Epidermal melanocyte (primary cell): Measurements from ENCODE around the gene MACROD2.

Experiments used
- DNase-seq: peaks from one replicate; pipeline ENCODE4 v3.0.0; 2011; ENCODE audit warnings: low spot score; ENCODE audit not compliant: insufficient read length

Gene MACROD2

DNA sequence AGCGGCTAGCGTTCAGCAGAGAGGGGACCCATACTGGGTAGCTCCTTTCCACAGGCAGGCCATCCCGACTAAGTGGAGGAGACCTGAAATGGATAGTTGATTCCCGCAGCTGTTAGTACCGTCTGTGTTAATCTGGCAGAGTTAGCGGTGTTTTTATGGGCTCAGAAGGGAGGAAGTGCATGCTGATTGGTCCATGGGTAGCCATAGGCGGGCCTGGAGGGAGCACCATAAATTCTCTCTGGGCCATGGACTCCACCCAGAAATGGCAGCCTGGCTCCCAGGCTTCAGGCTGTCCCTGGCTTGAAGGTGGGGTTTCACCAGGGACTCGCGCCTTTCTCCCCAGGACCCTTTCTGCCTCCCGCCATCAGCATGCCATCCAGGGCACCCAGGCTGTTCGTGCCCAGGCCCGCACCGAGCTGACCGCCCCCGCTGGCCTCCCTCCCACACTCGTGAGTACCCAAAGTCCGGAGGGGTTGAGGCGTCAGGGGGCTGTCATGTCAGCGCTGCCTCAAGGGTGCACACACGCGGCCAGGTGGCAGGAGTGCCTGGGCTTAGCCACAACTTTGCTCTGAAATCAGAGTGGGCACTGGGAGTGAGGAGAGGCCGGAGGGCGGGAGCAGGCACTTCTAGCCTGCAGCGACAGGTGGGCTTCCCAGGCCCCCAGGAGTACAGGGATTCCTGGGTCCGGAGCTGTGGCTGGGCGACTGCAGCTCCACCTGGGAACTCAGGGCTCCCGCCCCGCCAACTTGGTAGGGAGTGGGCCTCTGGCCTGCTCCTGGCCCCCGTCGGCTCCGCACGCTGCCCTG is 1036.4 kb downstream of the MACROD2 start:
- DNase-seq: no peak

DNA sequence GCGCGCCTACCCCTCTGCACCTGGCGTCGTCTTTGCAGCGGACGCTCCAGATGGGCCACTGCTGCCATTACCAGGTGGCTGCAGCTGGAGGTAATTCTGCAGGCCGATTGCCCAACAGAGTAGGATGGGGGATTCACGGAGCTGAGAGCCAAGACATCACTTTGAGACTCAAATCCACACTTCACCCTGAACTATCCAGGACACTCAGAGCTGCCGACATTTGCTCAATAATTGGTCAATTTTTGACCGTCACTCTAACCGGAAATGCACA is 1037.0 kb downstream of the MACROD2 start:
- no peak for DNase-seq

DNA sequence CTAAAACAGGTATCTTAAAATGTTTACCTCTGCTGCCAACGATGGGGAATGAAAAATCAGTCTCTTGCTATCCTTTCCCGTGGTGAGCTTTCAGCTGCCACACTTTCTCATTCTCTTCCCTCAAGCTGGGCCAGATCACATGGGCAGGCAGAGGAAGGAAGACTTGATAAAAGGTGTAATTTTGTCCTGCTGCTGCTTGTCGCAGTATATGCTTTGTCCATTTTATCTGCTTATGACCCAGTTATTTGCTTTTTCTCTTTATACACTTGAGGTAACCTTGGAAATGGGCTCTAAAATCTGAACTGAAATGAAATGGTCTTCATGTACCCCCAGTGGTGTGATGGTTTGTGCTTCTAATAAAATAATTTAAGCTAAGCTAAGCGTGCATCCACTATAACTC is 1038.0 kb downstream of the MACROD2 start:
- no peak for DNase-seq

DNA sequence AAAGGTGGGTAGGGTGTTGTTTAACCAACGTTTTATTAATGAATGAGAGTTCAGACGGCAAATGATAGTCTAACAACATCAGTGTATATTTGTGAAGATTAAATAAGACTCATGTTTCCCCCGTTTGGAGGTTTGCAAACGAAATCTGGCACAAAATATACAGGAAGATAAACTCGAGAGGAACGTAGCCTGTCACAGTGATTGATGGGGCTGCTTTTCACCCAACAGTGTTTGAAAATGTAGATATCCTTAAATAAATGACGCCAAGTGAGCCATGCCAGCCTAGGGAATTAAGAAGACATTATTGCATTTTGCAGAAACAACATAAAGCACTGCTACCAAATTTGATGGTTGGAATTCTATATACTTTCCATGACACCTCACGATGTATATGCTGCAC is 1038.6 kb downstream of the MACROD2 start:
- no peak for DNase-seq

DNA sequence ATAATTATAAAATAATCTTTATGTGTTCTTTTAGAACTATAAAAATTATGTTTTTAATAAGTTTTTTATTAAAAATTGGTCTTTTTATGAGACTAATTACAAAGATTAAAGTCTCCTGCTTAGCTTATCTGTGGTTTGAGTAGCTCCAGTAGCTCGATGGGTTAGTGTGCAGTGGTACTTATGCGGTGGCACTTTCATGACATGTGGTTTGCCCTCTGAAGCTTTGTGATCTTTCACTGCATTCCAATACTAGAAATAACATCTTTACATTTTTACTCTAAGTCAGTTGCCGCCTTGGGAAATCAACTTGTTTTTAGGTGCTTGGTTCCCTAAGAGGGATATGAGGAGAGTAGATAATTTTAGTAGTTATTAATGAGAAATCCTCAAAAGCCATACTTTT is 1041.6 kb downstream of the MACROD2 start:
- DNase-seq: no peak

DNA sequence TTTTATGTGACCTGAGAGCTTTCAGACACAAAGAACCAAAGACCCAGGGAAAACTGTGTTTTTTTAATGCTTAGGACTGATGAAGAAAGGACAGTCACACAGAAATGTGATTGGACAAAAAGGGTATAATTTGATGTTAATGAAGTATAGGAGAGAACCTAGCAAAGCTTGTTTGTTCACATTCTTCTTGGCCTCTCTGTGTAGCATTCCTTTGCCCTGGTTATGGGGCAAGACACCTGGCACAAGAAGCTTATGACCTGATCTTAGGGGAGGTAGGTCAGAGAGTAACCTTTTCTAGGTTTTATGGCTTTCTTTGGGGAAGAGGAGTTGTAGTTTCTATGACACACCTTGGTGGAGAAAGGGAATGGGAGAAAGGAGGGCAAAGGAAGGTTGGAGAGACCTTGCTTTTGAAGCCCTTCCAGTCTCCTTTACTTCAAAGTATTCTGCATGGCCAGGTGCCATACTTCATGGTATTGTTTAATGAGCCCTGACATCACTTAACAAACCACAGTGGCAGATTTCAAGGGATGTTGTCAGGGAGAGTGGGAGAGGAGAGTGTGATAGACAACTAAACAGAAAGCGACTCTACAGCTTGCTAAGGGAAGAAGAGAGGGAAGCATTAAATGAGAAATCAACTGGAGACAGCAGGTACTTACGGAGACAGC is 1043.9 kb downstream of the MACROD2 start:
- DNase-seq: no peak

DNA sequence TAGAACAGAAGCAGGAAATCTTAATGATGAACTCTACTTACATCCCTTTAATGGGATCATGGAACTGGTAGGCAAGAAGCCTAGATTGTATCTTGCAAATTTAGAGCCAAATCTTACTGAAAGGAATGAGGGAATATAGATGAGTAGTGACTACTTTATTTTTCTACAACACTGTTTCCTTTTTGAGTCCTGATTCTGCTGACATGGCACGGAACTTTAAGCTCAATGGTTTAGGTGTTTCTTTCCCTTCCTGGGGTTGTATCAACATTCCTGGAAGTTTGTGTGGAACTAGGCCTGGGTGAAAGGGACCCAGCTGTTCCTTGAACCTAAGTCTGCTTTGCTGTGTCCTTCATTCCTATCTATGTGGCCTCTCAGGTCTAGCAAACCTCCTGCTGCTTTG is 1047.4 kb downstream of the MACROD2 start:
- DNase-seq: no peak

DNA sequence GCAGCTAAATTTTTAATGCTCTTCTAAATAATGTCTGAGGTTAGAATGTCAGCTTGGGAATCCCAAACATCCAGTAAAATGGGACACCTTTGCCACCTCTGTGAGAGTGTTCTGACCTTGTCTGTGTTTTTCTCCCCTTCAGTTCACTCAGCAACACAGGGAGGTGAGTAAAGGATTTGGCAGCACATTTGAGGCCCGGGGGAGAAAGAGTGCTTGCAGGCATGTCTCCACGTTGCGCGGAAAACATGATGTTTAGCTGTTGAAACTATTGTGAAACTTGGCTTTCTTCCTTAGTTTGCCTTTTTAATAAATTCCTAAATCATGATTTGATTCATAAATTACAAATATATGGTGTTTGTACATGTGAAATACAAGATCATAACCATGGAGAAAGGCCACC is 1049.9 kb downstream of the MACROD2 start:
- no peak for DNase-seq

DNA sequence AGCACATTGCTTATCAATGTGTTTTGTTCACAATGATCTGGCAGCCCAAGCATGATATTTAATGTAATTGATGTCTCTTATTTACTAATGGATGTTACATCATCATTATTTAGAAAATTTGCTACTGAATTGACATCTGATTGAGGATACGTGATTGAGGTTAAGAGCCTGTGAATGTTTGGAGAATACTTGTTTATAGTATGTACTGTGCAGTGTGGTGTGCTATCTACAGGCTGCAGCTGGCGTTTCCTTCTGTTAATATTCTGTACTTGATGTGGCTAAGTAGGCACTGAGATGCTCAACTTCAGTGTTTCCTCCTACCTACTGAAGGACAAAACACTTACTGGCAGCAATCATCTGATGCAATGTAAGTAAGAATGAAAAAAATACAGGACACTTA is 1051.7 kb downstream of the MACROD2 start:
- no peak for DNase-seq

DNA sequence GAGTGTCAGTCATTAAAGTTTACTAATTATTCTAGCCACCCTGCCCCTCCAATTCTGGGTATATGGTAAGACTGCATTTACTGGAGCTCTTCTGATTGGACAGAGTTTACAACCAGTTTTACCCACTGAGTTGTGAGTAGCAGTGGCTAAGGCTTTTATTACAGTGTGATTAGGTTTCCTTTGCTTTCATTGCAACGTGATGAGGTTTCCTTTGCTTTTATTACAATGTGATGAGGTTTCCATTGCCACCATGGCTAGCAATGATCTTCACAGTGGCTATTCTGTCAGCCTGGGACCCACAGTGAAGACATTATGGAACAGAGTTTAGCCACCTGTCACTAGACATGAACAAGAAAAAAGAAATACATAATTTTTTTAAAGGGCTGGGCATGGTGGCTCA is 1052.3 kb downstream of the MACROD2 start:
- no peak for DNase-seq

DNA sequence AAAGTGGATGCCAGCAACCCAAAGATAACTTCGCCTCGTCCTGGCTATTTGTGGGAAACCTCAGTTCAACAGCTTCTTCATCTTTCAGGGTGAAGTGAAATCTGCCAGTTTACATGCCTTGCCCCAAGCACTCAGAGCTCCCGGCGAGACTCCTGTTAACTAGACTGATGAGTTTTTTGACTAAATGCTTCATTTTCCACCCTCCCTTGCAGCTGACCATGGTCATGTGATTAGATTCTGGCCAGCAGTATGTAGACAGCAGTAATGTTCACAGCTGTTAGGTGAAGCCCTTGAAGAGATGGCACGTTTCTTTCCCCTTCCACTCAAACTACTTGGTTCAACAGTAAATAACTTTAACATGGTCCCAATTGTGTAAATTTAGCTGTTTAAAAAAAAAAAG is 1060.9 kb downstream of the MACROD2 start:
- DNase-seq: no peak

DNA sequence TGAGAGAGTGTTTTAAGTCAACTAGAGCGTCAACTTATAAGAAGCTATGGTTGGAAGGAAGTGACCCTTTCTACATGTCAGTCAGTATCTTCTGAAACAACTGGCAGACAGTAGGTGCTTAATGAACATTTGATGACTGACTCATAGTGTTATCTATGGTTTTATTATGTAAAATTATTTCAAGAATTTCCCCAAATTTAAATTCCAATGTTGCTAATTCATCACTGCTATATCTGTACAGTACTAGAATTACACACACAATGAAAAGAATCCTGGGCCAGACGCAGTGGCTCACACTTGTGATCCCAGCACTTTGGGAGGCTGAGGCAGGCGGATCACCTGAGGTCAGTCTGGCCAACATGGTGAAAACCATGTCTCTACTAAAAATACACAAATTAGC is 1063.5 kb downstream of the MACROD2 start:
- DNase-seq: no peak

DNA sequence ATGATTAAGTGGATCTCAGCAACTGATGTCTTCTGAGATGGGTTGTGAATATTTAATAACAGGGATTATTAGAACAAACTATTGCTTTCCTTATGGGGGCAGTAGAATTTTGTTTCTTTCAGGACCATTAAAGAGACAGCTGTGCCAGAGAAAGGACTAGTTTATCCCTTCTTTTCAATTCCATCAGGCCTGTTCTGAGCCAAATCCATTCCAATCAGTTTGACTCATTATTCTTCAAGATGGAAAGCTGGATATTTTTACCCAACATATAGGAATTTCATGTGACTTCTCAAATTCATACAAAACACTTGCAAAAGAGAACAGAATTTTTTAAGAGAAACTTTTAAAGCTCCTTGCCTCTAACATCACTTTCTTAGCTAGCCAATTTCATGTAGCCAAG is 1064.1 kb downstream of the MACROD2 start:
- DNase-seq: no peak

DNA sequence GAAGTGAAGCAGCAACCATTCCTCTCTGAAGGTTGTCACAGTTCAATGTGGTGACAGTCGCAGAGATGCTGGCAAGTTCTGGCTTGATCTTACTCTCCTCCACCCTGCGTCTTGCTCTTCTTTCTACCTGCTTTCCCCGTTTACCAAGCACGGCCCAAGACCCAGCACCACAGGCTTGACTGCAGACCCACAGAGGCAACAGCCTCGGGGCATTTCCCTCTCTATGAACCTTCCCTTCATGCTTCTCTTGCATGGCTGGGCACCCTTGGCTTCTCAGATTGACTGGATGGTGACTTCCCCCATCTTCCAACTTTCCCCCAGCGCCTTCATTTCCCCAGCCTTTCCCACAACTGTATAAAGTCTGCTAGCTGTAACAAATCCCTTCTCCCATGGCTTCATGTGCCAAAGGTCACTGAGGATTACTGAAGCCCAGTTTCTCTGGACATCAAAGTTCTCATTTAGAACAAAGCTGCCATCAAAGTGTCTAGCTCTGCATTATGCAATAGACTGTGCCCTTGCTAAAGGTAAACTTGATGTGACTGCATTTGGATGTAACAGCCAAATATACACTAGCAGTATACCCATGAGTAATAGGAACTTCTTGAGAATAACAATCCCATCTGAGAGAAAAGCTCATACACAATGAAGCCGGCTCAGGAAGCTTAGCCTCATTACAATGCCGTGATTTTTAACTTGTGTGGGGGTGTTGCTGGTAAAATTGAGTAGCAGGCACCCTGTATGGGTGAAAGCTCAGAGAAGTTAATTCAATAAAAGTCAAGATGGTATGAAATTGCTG is 1065.1 kb downstream of the MACROD2 start:
- DNase-seq: no peak

DNA sequence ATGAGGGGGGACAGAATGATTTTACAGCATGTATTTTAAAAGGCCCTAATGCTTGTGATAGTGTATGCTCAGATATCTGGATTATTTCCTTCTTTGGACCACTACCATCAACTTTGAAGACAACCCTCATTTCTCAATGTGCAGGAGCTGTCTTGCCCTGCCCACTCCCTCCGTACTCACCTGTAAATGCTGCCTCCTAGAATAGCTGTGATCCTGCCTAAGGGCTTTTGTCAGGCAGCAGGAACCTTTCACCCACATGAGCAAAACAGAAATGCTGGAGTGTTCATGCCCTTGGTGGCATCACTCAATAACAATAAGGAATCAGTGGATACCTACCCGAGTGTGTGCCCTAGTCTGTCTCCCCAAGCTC is 1065.7 kb downstream of the MACROD2 start:
- no peak for DNase-seq

DNA sequence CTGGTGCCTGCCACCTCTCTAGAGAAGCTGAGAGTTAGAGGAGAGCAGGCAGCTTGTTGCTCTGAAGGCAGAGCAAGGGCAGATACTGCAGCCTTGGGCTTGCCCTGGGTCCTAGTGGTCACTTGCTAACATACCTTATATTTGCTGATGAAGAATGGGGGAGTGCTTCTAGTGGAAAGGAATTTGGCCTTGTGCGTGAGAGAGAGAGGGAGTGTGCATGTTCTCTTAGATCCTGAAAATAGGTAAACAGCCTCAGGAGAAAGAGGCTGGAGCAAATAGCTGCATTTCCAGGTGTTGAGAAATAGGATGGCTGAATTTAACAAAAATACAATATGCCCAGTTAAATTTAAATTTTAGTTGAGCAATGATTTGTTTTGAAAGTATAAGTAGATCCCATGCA is 1066.6 kb downstream of the MACROD2 start:
- no peak for DNase-seq

DNA sequence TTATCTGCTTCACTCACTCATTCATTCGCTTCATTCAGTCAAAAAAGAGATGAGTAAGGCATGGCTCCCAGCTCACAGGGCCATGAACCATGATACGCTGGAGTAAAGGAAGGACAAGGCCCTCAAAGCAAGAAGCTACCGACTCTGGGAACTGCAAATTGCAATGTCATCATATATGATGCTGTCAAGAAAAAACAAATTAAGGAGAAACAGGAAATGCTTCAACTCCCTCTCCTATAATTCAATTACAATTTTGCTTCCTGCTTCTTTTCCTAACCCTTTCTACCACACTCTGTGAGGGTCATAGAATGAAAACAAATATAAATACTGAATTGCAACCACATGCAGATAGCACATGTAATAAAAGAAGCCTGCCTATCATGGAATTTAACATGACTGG is 1067.8 kb downstream of the MACROD2 start:
- no peak for DNase-seq

DNA sequence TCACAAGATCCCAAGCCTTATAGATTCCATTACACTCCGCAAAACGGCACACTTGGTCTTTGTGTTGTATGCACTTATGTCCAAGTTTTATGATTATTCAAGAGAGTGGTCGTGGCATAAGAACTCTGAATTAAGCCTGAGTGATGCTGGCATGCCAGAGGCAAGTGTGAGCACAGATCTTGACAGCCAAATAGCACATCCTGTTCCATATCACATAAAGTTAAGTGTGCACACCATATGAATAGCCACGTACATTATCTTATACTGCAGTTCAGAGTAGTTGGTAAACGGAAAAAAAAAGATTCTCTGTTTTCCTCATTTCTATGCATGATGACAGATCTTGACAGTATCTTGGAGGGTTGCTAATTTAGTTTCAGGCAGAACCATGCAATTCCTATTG is 1069.4 kb downstream of the MACROD2 start:
- no peak for DNase-seq

DNA sequence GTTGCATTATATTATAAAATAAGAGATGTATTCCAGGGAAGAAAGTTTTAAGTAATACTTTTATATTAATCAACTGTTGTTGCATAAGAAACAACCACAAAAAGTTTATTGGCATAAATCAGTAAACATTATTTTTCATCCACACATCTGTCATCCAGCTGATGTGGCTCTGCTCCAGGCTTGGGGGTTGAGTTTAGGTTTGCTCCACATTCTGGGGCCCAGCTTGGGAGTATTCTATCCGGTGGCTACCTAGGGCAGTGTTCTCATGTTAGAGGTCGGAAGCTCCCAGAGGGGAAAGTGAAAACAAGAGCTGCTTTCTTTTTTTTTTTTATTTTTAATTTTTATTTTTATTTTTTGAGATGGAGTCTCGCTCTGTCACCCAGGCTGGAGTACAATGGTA is 1070.5 kb downstream of the MACROD2 start:
- DNase-seq: no peak

DNA sequence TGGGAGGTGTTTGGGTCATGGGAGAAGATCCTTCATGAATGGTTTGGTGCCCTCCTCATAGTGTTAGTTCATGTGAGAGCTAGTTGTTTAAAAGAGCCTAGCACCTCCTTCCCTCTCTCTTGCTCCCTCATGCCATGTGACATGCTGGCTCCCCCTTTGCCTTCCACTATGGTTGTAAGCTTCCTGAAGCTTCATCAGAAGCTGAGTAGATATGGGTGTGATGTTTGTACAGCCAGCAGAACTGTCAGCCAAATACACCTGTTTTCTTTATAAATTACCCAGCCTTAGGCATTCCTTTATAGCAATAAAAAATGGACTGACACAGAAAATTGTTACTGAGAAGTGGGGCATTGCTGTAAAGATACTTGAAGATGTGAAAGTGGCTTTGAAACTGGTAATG is 1073.2 kb downstream of the MACROD2 start:
- DNase-seq: no peak

DNA sequence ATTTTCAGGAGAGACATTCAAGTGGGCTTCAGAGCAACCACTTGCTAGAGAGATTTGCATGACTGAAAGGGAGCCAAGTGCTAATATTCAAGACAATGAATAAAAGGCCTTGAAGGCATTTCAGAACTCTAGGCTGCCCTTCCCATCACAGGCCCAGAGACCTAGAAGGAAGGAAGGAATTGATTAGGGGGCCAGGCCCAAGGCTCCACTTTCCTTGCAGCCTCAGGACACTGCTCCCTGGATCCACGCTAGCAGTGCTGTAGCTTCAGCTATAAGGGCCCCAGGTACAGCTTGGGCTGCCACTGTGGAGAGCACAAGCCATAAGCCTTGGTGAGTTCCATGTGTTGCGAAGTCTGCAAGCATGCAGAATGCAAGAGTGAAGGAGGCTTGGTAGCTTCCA is 1074.0 kb downstream of the MACROD2 start:
- no peak for DNase-seq

DNA sequence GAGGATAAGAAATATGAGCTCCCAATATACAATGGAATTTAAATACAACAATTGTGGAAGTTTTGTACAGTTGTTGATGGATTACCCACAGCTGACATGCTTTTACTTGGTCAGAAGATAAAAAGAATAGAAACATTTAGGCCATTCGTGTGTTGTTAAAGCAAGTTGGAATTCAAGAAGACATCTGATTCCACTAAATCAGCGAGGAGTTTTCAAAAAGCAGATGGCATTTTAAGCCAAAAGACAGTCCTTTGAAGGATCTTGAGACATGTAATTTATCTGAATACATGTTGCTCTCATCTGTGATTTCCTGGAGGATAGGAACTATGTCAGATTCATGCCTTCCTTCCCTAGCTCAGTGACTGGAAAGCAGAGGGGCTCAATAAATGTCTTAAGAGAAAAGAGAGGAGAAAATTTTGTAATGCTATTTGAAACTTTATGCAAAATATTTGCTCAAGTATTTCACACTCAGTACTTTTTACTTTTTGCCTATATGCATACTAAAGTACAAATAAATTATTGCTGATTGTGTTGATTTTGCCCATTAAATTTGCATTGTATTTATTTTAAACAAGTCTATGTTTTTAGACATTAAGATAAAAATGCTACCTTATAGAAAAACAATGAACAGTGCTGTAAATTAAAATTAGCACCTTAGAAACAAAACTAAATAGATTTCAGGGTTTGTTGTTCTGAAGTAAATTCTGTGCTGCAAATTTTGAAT is 1075.9 kb downstream of the MACROD2 start:
- peak; percentile 44 for DNase-seq
